ENCODE results near the gene PI16.

PI16 gene

GRCh38 chr6:36999751-37000125 lies 45.2 kb downstream of the PI16 start:
- DNase-seq (ENCODE audit: low read depth) = no peak

DNA sequence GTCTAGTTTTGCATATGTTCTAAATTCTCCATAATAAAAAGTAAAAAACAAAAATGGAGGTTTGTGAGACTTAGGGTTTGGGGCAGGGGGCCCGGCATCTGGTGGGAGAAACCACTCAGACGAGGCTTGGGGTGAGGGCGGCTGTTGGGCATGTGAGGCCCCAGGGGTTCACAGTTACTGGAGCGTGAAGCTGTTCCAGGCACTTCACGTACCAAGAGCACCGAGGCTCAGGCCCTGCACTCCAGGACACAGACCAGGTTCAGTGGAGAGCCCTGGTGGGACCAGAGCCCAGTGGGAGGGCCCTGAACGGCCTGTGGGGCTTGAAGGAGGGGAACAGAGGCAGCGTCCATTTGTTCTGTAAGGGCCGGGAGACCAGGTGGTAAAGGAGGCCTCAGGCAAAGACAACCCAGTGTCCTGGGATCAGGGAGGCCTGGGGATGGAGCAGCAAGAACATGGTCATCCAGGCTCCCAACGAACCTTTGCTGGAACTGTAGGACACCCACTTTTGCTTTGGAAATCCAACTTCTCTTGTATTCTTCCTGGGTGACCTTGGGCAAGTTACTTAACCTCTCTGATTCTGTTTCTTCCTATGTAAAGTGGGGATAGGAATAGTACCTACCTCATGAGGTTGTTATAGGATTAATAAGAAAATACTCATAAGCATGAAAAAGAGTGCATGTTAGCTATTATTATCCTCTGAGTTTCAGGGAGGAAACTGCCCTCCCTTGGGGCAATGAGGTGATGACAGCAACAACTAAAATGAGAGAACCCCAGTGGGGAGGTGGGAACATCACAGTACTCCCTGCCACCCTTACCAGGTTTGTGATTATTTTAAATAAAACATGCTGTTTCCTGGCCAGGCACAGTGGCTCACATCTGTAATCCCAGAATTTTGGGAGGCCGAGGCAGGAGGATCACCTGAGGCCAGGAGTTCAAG lies 49.8 kb downstream of the PI16 start:
- DNase-seq (ENCODE audit: low read depth) = no peak

- DNase-seq (ENCODE audit: low read depth) = no peak
Observed at GRCh38 chr6:37005061-37005810, 50.7 kb downstream of the PI16 start, which contains the start of gene FGD2. FGD2 (plus strand) TSS chr6:37005655; CDS start chr6:37005818, 163 bp downstream.

- DNase-seq (ENCODE audit: low read depth) = no peak
Observed at GRCh38 chr6:37005827-37006567, 51.5 kb downstream of the PI16 start.

GRCh38 chr6:37006793-37007339 lies 52.3 kb downstream of the PI16 start:
- no peak for DNase-seq (ENCODE audit: low read depth)

DNA sequence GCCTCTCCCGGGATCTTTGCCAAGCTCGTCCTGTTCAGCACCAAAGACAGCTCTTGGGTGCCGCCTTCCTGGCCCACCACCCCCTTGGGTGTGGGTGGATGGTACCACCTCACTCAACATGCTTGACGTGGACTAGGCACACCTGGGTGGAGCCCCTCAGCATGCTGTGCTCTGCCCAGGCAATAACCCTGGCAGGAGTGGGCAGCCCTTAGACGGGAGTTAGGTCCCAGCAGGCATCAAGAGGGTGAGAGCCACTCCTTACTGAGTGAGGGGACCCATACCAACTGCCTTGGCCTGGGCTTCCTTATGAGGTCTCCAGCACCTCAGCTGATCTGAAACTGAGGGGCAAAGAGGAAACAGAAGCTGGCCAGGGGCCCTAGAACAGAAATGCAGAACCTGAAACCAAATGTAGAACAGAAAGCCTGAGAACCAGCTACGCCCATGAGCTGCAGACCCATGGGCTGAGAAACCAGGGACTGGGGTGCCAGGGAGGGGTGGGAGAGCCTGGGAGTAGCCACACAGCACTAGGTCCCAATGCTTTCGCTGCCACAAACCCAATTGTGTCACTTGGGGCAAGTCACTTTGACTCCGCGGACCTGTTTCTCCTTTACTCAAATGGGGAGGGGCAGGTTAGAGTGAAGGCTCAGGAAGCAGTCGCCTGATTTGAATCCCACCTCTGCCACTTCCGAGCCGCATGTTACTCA lies 53.0 kb downstream of the PI16 start:
- DNase-seq (ENCODE audit: low read depth) = no peak

- no peak for DNase-seq (ENCODE audit: low read depth)
Observed at GRCh38 chr6:37008484-37009465, 54.2 kb downstream of the PI16 start.

GRCh38 chr6:37010402-37010892 lies 55.9 kb downstream of the PI16 start:
- DNase-seq (ENCODE audit: low read depth) = no peak

DNA sequence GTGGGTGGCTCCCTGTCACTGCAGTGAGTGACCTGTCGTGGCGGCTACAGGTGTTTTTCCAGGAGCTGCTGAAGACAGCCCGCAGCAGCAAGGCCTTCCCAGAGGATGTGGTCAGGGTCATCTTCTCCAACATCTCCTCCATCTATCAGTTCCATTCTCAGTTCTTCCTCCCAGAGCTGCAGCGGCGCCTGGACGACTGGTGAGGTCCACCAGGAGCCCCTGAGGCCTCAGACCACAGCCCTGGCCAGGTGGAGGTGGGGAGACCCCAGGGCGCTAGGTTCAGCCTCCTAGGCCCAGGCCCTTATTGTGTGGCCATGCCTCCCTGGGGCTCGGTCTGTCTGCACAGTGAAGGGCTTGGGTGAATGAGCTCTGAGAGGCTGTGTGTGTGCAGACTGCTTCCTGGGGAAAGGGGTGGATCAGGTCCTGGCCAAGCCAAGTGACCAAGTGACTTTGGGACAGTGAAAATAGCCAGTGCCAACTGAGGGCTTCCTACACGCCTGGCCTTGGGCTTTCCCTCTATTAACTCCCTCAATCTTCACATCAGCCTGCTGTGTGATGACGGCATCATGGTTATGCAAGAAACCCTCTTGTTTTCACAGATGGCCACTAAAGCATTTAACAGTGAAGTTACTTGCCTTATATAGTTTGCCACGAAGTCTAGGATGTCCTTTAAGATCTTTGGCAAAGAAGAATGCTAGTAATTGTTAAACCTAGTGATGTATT lies 57.3 kb downstream of the PI16 start:
- no peak for DNase-seq (ENCODE audit: low read depth)

DNA sequence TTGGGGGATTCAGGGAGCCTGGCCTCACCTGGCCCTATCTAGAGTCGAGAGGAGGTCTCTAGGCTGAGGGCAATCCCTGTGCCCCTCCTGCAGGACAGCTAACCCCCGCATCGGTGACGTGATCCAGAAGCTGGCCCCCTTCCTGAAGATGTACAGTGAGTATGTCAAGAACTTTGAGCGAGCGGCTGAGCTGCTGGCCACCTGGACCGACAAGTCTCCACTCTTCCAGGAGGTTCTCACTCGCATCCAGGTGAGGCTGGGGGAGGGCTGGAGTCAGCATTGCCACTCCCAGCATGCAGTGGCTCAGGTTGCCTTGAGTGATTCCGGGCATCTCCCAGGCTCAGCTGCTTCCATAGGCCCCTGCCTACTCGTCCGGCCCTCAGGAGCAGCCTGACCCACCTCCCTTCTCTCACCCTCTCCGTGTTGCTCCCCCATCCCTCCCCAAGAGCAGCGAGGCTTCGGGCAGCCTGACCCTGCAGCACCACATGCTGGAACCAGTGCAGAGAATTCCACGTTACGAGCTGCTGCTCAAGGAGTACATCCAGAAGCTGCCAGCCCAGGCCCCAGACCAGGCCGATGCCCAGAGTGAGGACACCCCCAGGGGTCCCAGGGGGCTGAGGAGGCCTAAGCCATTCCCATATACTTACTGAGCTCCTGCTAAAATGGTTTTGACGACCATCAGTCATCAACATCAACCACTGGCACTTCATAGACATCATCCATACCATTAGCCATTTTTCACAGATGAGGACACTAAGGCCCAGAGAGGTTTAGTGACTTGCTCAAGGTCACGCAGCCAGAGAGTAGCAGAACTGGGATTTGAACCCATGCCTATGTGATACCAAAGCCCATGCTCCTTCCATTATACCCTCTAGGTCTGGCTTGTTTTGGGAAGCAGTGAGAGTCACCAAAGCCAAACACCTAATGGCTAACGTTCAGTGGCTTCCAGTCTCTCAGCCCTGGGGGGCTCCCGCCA lies 59.3 kb downstream of the PI16 start:
- DNase-seq (ENCODE audit: low read depth) = no peak

All from activated T-helper 9 cell treated with anti-CD3 and anti-CD28 coated beads, Interleukin-2, amount 50 U/mL, for 16 hours (primary cell).